ENCODE results near the gene RIF1.

Gene RIF1

GRCh38 chr2:151482171-151482725 lies 72.5 kb downstream of the RIF1 start:
- peaks cover 5% of the 10 kb centered on the region for H3K36me3 ChIP-seq (ENCODE audit: insufficient read depth, low read length)
- no peaks in the 10 kb centered on the region for H3K9me3 ChIP-seq (ENCODE audit: low read length)
- no peak overlapping the region for H3K27ac ChIP-seq (ENCODE audit: low read depth, low read length)
- no peak overlapping the region for H3K9ac ChIP-seq (ENCODE audit: low read length)
- no peak overlapping the region for H3K4me3 ChIP-seq (ENCODE audit: low read depth in 1 of 2, low read length in 2 of 2)
- H3K27me3 ChIP-seq (ENCODE audit: control insufficient read depth in 1 of 2, insufficient read depth in 2 of 2, low read length in 2 of 2): no peaks in the 10 kb centered on the region
- H3K4me1 ChIP-seq (ENCODE audit: insufficient read depth, low read length): no peaks in the 10 kb centered on the region

DNA sequence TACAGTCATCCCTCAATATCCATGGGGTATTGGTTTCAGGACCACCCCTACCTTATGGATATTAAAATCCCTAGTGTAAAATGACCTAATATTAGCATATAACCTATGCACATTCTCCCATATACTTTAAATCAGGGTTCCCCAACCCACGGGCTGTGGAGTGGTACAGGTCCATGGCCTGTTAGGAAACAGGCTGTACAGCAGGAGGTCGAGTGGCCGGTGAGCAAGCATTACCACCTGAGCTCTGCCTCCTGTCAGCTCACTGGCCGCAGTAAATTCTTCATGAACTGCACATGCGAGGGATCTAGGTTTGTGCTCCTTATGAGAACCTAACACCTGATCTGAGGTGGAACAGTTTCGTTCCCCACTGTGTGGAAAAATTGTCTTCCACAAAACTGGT lies 73.8 kb downstream of the RIF1 start:
- Histone ChIP-seq H3K4me1 (ENCODE audit: insufficient read depth, low read length) (no peaks in the 10 kb centered on the region), H3K9me3 (ENCODE audit: low read length) (no peaks in the 10 kb centered on the region), H3K4me3 (ENCODE audit: low read depth in 1 of 2, low read length in 2 of 2) (no peak overlapping the region), H3K27me3 (ENCODE audit: control insufficient read depth in 1 of 2, insufficient read depth in 2 of 2, low read length in 2 of 2) (no peaks in the 10 kb centered on the region), H3K9ac (ENCODE audit: low read length) (no peak overlapping the region), H3K27ac (ENCODE audit: low read depth, low read length) (no peak overlapping the region), H3K36me3 (ENCODE audit: insufficient read depth, low read length) (peaks cover 5% of the 10 kb centered on the region)

DNA sequence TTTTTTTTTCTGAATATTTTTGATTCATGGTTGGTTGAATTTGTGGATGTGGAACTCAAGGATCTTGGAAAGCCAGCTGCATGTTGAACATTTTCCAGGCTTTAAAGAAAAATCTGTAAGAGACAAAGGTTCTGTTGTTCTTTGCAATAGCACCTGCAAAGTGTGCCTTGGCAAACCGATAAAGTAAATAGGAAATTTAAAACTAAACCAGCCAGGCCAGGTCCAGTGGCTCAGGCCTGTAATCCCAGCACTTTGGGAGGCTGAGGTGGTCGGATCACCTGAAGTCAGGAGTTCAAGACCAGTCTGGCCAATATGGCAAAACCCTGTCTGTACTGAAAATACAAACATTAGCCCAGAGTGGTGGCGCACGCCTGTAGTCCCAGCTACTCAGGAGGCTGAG lies 74.4 kb downstream of the RIF1 start:
- no peaks in the 10 kb centered on the region for H3K9me3 ChIP-seq (ENCODE audit: low read length)
- H3K27me3 ChIP-seq (ENCODE audit: control insufficient read depth in 1 of 2, insufficient read depth in 2 of 2, low read length in 2 of 2): no peaks in the 10 kb centered on the region
- no peak overlapping the region for H3K9ac ChIP-seq (ENCODE audit: low read length)
- H3K36me3 ChIP-seq (ENCODE audit: insufficient read depth, low read length): peaks cover 5% of the 10 kb centered on the region
- H3K4me3 ChIP-seq (ENCODE audit: low read depth in 1 of 2, low read length in 2 of 2): no peak overlapping the region
- no peak overlapping the region for H3K27ac ChIP-seq (ENCODE audit: low read depth, low read length)
- no peaks in the 10 kb centered on the region for H3K4me1 ChIP-seq (ENCODE audit: insufficient read depth, low read length)

- Histone ChIP-seq H3K9ac (ENCODE audit: low read length) (no peak overlapping the region), H3K27me3 (ENCODE audit: control insufficient read depth in 1 of 2, insufficient read depth in 2 of 2, low read length in 2 of 2) (no peaks in the 10 kb centered on the region), H3K27ac (ENCODE audit: low read depth, low read length) (no peak overlapping the region), H3K9me3 (ENCODE audit: low read length) (no peaks in the 10 kb centered on the region), H3K4me3 (ENCODE audit: low read depth in 1 of 2, low read length in 2 of 2) (no peak overlapping the region), H3K4me1 (ENCODE audit: insufficient read depth, low read length) (peaks cover 10% of the 10 kb centered on the region), H3K36me3 (ENCODE audit: insufficient read depth, low read length) (peaks cover 5% of the 10 kb centered on the region)
These were observed 76.4 kb downstream of the RIF1 start for GRCh38 chr2:151486053-151486452.

- peaks cover 5% of the 10 kb centered on the region for H3K36me3 ChIP-seq (ENCODE audit: insufficient read depth, low read length)
- H3K27ac ChIP-seq (ENCODE audit: low read depth, low read length): no peak overlapping the region
- H3K4me1 ChIP-seq (ENCODE audit: insufficient read depth, low read length): peaks cover 20% of the 10 kb centered on the region
- H3K9me3 ChIP-seq (ENCODE audit: low read length): no peaks in the 10 kb centered on the region
- H3K27me3 ChIP-seq (ENCODE audit: control insufficient read depth in 1 of 2, insufficient read depth in 2 of 2, low read length in 2 of 2): no peaks in the 10 kb centered on the region
- no peak overlapping the region for H3K9ac ChIP-seq (ENCODE audit: low read length)
- no peak overlapping the region for H3K4me3 ChIP-seq (ENCODE audit: low read depth in 1 of 2, low read length in 2 of 2)
These were observed 80.6 kb downstream of the RIF1 start for GRCh38 chr2:151490276-151490675.

DNA sequence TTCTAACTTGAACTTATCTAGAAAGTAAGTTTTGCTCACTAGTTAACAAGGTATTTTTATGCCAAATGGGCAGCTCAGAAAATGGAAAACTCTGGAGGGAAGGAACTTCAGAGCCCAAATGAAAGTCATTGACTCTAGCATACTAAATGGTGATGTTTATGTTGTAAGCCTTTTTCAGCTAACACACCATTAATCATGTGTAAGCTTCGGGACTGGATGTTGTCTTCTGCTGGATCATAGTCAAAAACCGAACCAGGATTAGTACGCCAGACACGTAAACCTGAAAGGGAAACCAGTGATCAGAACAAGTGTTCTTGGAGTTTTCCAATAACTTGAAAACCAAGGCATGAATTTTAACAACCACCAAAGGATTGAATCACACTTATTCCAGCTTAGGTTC lies 81.8 kb downstream of the RIF1 start:
- Histone ChIP-seq H3K27ac (ENCODE audit: low read depth, low read length) (no peak overlapping the region), H3K4me3 (ENCODE audit: low read depth in 1 of 2, low read length in 2 of 2) (no peak overlapping the region), H3K9me3 (ENCODE audit: low read length) (no peaks in the 10 kb centered on the region), H3K9ac (ENCODE audit: low read length) (no peak overlapping the region), H3K27me3 (ENCODE audit: control insufficient read depth in 1 of 2, insufficient read depth in 2 of 2, low read length in 2 of 2) (no peaks in the 10 kb centered on the region), H3K4me1 (ENCODE audit: insufficient read depth, low read length) (peaks cover 20% of the 10 kb centered on the region), H3K36me3 (ENCODE audit: insufficient read depth, low read length) (peaks cover under 1% of the 10 kb centered on the region)

- Histone ChIP-seq H3K27ac (ENCODE audit: low read depth, low read length) (no peak overlapping the region), H3K36me3 (ENCODE audit: insufficient read depth, low read length) (no peaks in the 10 kb centered on the region)
These were observed 88.5 kb downstream of the RIF1 start for GRCh38 chr2:151498178-151498577.

DNA sequence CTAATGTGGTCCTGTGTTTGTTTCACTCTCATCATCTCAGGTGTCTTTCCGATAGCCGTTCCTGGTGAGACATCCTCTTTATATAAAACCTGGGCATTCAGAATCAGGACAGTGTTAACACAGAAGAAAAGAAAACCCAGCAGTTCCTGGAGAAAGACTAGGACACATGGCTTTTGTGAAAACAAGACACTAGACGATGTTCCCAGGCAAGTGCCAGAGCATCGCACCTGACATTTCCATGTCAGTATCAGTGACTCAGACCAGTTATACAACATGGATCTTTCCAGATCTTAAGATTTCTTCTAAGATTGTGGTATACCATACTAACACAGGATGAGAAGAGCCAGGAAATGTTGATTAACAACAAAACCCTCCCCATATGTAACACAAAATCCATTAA lies 96.5 kb downstream of the RIF1 start:
- H3K4me3 ChIP-seq (ENCODE audit: low read depth in 1 of 2, low read length in 2 of 2): no peak overlapping the region
- no peaks in the 10 kb centered on the region for H3K9me3 ChIP-seq (ENCODE audit: low read length)
- no peaks in the 10 kb centered on the region for H3K36me3 ChIP-seq (ENCODE audit: insufficient read depth, low read length)
- no peaks in the 10 kb centered on the region for H3K4me1 ChIP-seq (ENCODE audit: insufficient read depth, low read length)
- H3K27me3 ChIP-seq (ENCODE audit: control insufficient read depth in 1 of 2, insufficient read depth in 2 of 2, low read length in 2 of 2): no peaks in the 10 kb centered on the region
- H3K9ac ChIP-seq (ENCODE audit: low read length): no peak overlapping the region
- H3K27ac ChIP-seq (ENCODE audit: low read depth, low read length): no peak overlapping the region

More at GRCh38 chr2:151498178-151498577, 88.5 kb downstream of the RIF1 start:
- H3K4me3 ChIP-seq (ENCODE audit: low read depth in 1 of 2, low read length in 2 of 2): no peak overlapping the region
- no peak overlapping the region for H3K9ac ChIP-seq (ENCODE audit: low read length)
- no peaks in the 10 kb centered on the region for H3K27me3 ChIP-seq (ENCODE audit: control insufficient read depth in 1 of 2, insufficient read depth in 2 of 2, low read length in 2 of 2)
- H3K4me1 ChIP-seq (ENCODE audit: insufficient read depth, low read length): no peaks in the 10 kb centered on the region
- H3K9me3 ChIP-seq (ENCODE audit: low read length): no peaks in the 10 kb centered on the region

DNA sequence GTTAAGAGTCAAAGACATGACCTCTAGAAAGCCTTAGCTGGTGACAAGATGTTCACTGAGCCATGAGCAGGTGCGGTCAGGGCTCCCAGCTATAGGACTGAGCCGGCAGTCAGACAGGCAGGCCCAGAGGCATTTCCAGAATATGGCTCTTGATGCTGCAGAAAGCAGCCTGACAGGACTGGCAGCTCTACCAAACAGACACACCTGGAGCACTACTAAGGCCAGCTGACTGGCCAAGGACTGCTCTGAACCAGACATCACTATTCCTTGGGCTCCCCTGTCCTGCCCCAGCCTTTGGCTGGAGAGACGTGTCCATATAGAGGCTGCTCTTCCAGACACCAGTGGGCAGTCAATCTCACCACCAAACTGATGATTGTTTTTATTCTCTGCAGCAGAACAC lies 98.8 kb downstream of the RIF1 start:
- no peaks in the 10 kb centered on the region for H3K9me3 ChIP-seq (ENCODE audit: low read length)
- no peak overlapping the region for H3K27ac ChIP-seq (ENCODE audit: low read depth, low read length)
- no peaks in the 10 kb centered on the region for H3K27me3 ChIP-seq (ENCODE audit: control insufficient read depth in 1 of 2, insufficient read depth in 2 of 2, low read length in 2 of 2)
- H3K36me3 ChIP-seq (ENCODE audit: insufficient read depth, low read length): no peaks in the 10 kb centered on the region
- no peak overlapping the region for H3K9ac ChIP-seq (ENCODE audit: low read length)
- H3K4me3 ChIP-seq (ENCODE audit: low read depth in 1 of 2, low read length in 2 of 2): no peak overlapping the region
- H3K4me1 ChIP-seq (ENCODE audit: insufficient read depth, low read length): no peaks in the 10 kb centered on the region

DNA sequence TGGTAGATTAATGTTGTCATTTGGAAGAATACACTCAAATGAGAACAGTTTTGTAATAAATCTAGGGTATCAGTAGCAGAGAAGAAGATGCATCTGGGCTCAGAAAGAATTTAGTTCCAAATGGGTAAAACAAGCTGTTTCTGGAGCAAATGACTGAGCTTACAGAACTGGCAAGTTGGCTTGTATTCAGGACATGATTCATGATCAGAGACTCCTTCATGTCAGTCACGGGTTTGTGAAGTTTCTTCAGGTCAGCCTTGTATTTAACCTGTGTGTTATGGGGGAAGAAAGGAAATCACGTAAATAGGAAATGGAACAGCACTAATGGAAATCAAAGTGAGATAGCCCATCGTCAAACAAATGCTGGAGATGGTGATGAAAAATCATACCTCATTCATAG lies 109.1 kb downstream of the RIF1 start:
- H3K4me3 ChIP-seq (ENCODE audit: low read depth in 1 of 2, low read length in 2 of 2): no peak overlapping the region
- H3K9ac ChIP-seq (ENCODE audit: low read length): no peak overlapping the region
- no peaks in the 10 kb centered on the region for H3K27me3 ChIP-seq (ENCODE audit: control insufficient read depth in 1 of 2, insufficient read depth in 2 of 2, low read length in 2 of 2)
- H3K27ac ChIP-seq (ENCODE audit: low read depth, low read length): no peak overlapping the region
- H3K4me1 ChIP-seq (ENCODE audit: insufficient read depth, low read length): no peaks in the 10 kb centered on the region
- H3K9me3 ChIP-seq (ENCODE audit: low read length): no peaks in the 10 kb centered on the region
- H3K36me3 ChIP-seq (ENCODE audit: insufficient read depth, low read length): no peaks in the 10 kb centered on the region

- no peak overlapping the region for H3K4me3 ChIP-seq (ENCODE audit: low read depth in 1 of 2, low read length in 2 of 2)
- H3K27ac ChIP-seq (ENCODE audit: low read depth, low read length): no peak overlapping the region
- H3K36me3 ChIP-seq (ENCODE audit: insufficient read depth, low read length): no peaks in the 10 kb centered on the region
- no peak overlapping the region for H3K9ac ChIP-seq (ENCODE audit: low read length)
- no peaks in the 10 kb centered on the region for H3K4me1 ChIP-seq (ENCODE audit: insufficient read depth, low read length)
- no peaks in the 10 kb centered on the region for H3K9me3 ChIP-seq (ENCODE audit: low read length)
- H3K27me3 ChIP-seq (ENCODE audit: control insufficient read depth in 1 of 2, insufficient read depth in 2 of 2, low read length in 2 of 2): no peaks in the 10 kb centered on the region
These were observed 111.3 kb downstream of the RIF1 start for GRCh38 chr2:151520976-151521375.

DNA sequence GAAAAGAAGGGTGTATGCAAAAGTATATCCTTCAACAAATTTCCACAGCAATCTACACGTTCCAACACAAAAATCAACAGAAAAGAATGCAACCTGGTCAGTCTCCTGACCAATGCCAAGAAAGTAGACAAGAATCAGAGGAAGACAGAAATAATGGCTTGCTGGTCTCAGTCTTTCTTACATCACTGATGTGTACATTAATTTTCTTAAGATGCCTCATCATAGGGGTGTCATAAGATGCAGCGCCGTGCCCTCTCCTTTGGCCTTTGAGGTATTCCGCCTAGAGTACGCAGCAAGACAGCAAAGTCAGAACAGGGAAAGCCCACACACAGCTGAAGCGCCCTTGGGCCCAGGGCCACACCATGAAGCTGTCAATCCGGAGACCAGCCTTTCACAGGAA lies 112.9 kb downstream of the RIF1 start:
- Histone ChIP-seq H3K4me3 (ENCODE audit: low read depth in 1 of 2, low read length in 2 of 2) (no peak overlapping the region), H3K36me3 (ENCODE audit: insufficient read depth, low read length) (no peaks in the 10 kb centered on the region), H3K27ac (ENCODE audit: low read depth, low read length) (no peak overlapping the region), H3K9me3 (ENCODE audit: low read length) (no peaks in the 10 kb centered on the region), H3K4me1 (ENCODE audit: insufficient read depth, low read length) (no peaks in the 10 kb centered on the region), H3K27me3 (ENCODE audit: control insufficient read depth in 1 of 2, insufficient read depth in 2 of 2, low read length in 2 of 2) (no peaks in the 10 kb centered on the region), H3K9ac (ENCODE audit: low read length) (no peak overlapping the region)

All from muscle layer of colon (tissue), 2 donors.